Neuronal stem cell (in vitro differentiated cells): ENCODE measurements around the gene BRD3OS.

Experiments used
- DNase-seq: peaks from one replicate; pipeline ENCODE4 v3.0.0-alpha.2; 2013; ENCODE audit warnings: low spot score
- H2AFZ ChIP-seq: one replicate; pipeline ENCODE4 v1.6.1; 2013; ENCODE audit warnings: mild to moderate bottlenecking, low read length, inconsistent platforms
- H2AK5ac ChIP-seq: 2 replicates; pipeline ENCODE4 v1.6.1; 2013; ENCODE audit warnings: low read depth, mild to moderate bottlenecking, inconsistent platforms, low read length, moderate library complexity, mixed read lengths
- H2BK120ac ChIP-seq: 2 replicates; pipeline ENCODE4 v1.6.1; 2013; ENCODE audit warnings: low read depth, mild to moderate bottlenecking, inconsistent platforms, low read length, moderate library complexity, mixed read lengths
- H2BK12ac ChIP-seq: one replicate; pipeline ENCODE4 v1.6.1; 2013; ENCODE audit warnings: low read length, inconsistent platforms
- H2BK15ac ChIP-seq: 2 replicates; pipeline ENCODE4 v1.6.1; 2013; ENCODE audit warnings: mild to moderate bottlenecking, low read length, inconsistent platforms, mixed read lengths
- H2BK5ac ChIP-seq: one replicate; pipeline ENCODE4 v1.6.1; 2013; ENCODE audit warnings: inconsistent platforms, mild to moderate bottlenecking, low read length, moderate library complexity
- H3K14ac ChIP-seq: one replicate; pipeline ENCODE4 v1.6.1; 2013; ENCODE audit warnings: low read length, inconsistent platforms
- H3K18ac ChIP-seq: 2 replicates; pipeline ENCODE4 v1.6.1; 2013; ENCODE audit warnings: low read length, inconsistent platforms
- H3K23ac ChIP-seq: 2 replicates; pipeline ENCODE4 v1.6.1; 2013; ENCODE audit warnings: low read depth, mild to moderate bottlenecking, mixed read lengths, low read length, inconsistent platforms; ENCODE audit not compliant: poor library complexity
- H3K27ac ChIP-seq: replicated peaks from 3 replicates; pipeline ENCODE4 v1.5.1; 2013; ENCODE audit warnings: low read length, inconsistent platforms
- H3K27me3 ChIP-seq, 3 experiments: 2 replicates each; pipeline ENCODE4 v1.6.1; 2013; ENCODE audit warnings: low read length in 3 of 3, mild to moderate bottlenecking in 2 of 3, inconsistent platforms in 1 of 3, low read depth in 1 of 3, mixed read lengths in 1 of 3, moderate library complexity in 1 of 3; ENCODE audit not compliant: control insufficient read depth in 3 of 3, insufficient read depth in 3 of 3
- H3K36me3 ChIP-seq, 2 donors: replicated peaks in 1 of 2; 2 replicates each; pipeline ENCODE4 v1.6.1; 2013; ENCODE audit warnings: low read length in 2 of 2; ENCODE audit not compliant: control insufficient read depth in 2 of 2, insufficient read depth in 2 of 2
- H3K4ac ChIP-seq: 2 replicates; pipeline ENCODE4 v1.6.1; 2013; ENCODE audit warnings: inconsistent platforms, mild to moderate bottlenecking, low read length, moderate library complexity
- H3K4me1 ChIP-seq, 2 donors: 1 replicate in 1 of 2; 2 replicates in 1 of 2; pipeline ENCODE4 v1.6.1; 2013; ENCODE audit warnings: low read length in 2 of 2, low read depth in 1 of 2; ENCODE audit not compliant: control insufficient read depth in 2 of 2, insufficient read depth in 1 of 2
- H3K4me2 ChIP-seq: one replicate; pipeline ENCODE4 v1.6.1; 2013; ENCODE audit warnings: mild to moderate bottlenecking, low read length, inconsistent platforms; ENCODE audit not compliant: insufficient read depth, poor library complexity, severe bottlenecking
- H3K4me3 ChIP-seq, 2 donors: 2 replicates each; pipeline ENCODE4 v1.5.1; 2013; ENCODE audit warnings: low read length in 2 of 2, mild to moderate bottlenecking in 2 of 2, inconsistent platforms in 1 of 2, moderate library complexity in 1 of 2
- H3K79me1 ChIP-seq: one replicate; pipeline ENCODE4 v1.6.1; 2013; ENCODE audit warnings: low read depth, mild to moderate bottlenecking, inconsistent platforms, low read length, moderate library complexity
- H3K9ac ChIP-seq: one replicate; pipeline ENCODE4 v1.6.1; 2013; ENCODE audit warnings: mild to moderate bottlenecking, low read depth, low read length, inconsistent platforms; ENCODE audit not compliant: poor library complexity
- H3K9me3 ChIP-seq, 2 donors: replicated peaks in 1 of 2; 2 replicates each; pipeline versions ENCODE3 to v1.6.1; 2013; ENCODE audit warnings: low read length in 2 of 2, mild to moderate bottlenecking in 2 of 2, inconsistent platforms in 1 of 2, low read depth in 1 of 2, mixed read lengths in 1 of 2, moderate library complexity in 1 of 2; ENCODE audit not compliant: control insufficient read depth in 2 of 2, insufficient read depth in 1 of 2
- H4K8ac ChIP-seq: one replicate; pipeline ENCODE4 v1.6.1; 2013; ENCODE audit warnings: low read depth, mild to moderate bottlenecking, inconsistent platforms, low read length, moderate library complexity
- H4K91ac ChIP-seq: one replicate; pipeline ENCODE4 v1.6.1; 2013; ENCODE audit warnings: low read length, low read depth, mild to moderate bottlenecking, inconsistent platforms; ENCODE audit not compliant: poor library complexity
- WGBS, 2 donors: extraction: QIAGEN DNeasy Blood & Tissue Kit; methylation state at CpG; one replicate each; pipeline ENCODE4 v1.1.7; 2013; ENCODE audit warnings: missing lambda C conversion rate in 2 of 2, mixed read lengths in 1 of 2; ENCODE audit not compliant: insufficient read length in 2 of 2, insufficient replicate concordance in 1 of 2; ENCODE audit errors: extremely low coverage in 2 of 2; 5-methylcytosine and 5-hydroxymethylcytosine counted together

Gene BRD3OS

DNA sequence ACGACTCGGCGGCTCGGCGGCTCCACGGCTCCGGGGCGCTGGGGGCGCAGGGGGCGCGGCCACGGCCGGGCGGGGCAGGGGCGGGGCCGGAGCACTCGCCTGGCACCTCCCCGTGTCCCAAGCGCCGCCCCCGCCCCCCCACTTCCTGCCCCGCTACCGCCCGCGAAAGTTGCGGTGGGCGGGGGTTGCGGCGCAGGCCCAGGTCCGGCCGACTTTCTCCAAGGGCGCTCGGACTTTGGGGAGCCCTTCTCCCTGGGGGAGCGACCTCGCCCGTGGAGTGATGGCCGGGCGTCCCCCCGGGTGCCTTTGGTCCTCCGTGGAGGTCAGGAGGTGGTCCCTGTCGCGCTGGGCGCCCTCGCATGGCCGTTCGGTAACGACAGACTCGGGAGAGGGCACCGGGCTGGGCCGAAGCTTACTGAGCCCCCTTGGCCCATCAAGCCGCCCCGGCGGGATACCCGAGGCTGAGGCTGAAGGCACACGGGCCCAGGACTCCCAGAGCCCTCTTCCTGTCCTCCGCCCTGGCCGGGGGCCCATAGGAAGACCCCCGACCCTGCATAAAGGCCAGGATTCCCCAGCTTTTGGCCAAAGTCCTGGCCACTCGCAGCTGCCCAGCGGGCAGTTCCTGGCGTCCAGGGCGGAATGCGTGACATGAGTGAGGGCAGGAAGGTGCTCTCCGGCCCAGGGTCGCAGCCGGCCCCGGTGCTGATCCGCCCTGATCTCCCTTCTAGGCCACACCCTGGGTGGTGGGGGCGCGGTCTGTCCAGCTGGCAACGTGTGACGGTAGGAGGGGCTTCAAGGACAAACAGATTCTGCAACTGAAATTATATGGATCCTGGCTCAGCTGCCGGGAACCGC lies 32.3 kb upstream of the BRD3OS start:
- Histone ChIP-seq H3K27ac (peak overlapping the region; percentile 43), H3K79me1 (peaks cover 19% of the 10 kb centered on the region), H3K4me2 (peak overlapping the region; percentile 90), H3K36me3 (peaks cover under 1 to 3% of the 10 kb centered on the region in 2 donors), H2BK15ac (no peak overlapping the region), H2AFZ (peak overlapping the region; percentile 96), H3K4ac (peak overlapping the region; percentile 53), H3K4me1 (peaks cover 21 to 25% of the 10 kb centered on the region in 2 donors), H3K18ac (peak overlapping the region; percentile 98), H3K9me3 (no peaks in the 10 kb centered on the region), H2BK120ac (peak overlapping the region; percentile 87), H3K23ac (peak overlapping the region; percentile 44), H3K27me3 (no peaks in the 10 kb centered on the region), H2AK5ac (peak overlapping the region; percentile 100), H4K91ac (peak overlapping the region; percentile 92), H3K9ac (peak overlapping the region; percentile 90), H2BK12ac (peak overlapping the region; percentile 14), H2BK5ac (peak overlapping the region; percentile 71), H3K14ac (peak overlapping the region; percentile 75), H3K4me3 (peak overlapping the region; percentile 92 to 97), H4K8ac (no peak overlapping the region)
- DNase-seq = peak; percentile 70
- no CpG with 5 or more reads among the region's 74 CpGs for WGBS, 2 donors

GRCh38 chr9:133993635-133994253 lies 31.5 kb upstream of the BRD3OS start:
- no CpG with 5 or more reads among the region's 16 CpGs for WGBS, 2 donors
- H3K9ac ChIP-seq = peak overlapping the region; percentile 87
- H2AFZ ChIP-seq = peak overlapping the region; percentile 96
- peak overlapping the region; percentile 94 for H3K18ac ChIP-seq
- H3K4me2 ChIP-seq = peak overlapping the region; percentile 90
- peak overlapping the region; percentile 71 for H3K14ac ChIP-seq
- H4K91ac ChIP-seq = no peak overlapping the region
- peak overlapping the region; percentile 65 for H4K8ac ChIP-seq
- H3K36me3 ChIP-seq = peaks cover 0 to 3% of the 10 kb centered on the region in 2 donors
- no peaks in the 10 kb centered on the region for H3K27me3 ChIP-seq
- H3K4me3 ChIP-seq = peak overlapping the region; percentile 92 to 95
- no peak overlapping the region for H2BK120ac ChIP-seq
- peak overlapping the region; percentile 71 for H2BK5ac ChIP-seq
- DNase-seq = no peak
- H2BK15ac ChIP-seq = peak overlapping the region; percentile 96
- H2BK12ac ChIP-seq = peak overlapping the region; percentile 41
- peak overlapping the region; percentile 53 for H3K4ac ChIP-seq
- peaks cover 18% of the 10 kb centered on the region for H3K79me1 ChIP-seq
- H3K4me1 ChIP-seq = peaks cover 21 to 25% of the 10 kb centered on the region in 2 donors
- H3K9me3 ChIP-seq = no peaks in the 10 kb centered on the region
- H2AK5ac ChIP-seq = peak overlapping the region; percentile 100
- H3K23ac ChIP-seq = peak overlapping the region; percentile 65
- H3K27ac ChIP-seq = peak overlapping the region; percentile 28

GRCh38 chr9:133994353-133995011 lies 30.8 kb upstream of the BRD3OS start:
- H4K91ac ChIP-seq = no peak overlapping the region

More at GRCh38 chr9:133994353-133995011, 30.8 kb upstream of the BRD3OS start:
- WGBS, 2 donors = no CpG with 5 or more reads among the region's 11 CpGs
- H3K14ac ChIP-seq = no peak overlapping the region
- H4K8ac ChIP-seq = no peak overlapping the region
- H2BK12ac ChIP-seq = no peak overlapping the region
- H3K9me3 ChIP-seq = no peaks in the 10 kb centered on the region
- H3K27me3 ChIP-seq = no peaks in the 10 kb centered on the region
- H3K18ac ChIP-seq = peak overlapping the region; percentile 53
- H3K23ac ChIP-seq = no peak overlapping the region
- DNase-seq = peak; percentile 83
- H3K9ac ChIP-seq = no peak overlapping the region
- H3K4me2 ChIP-seq = no peak overlapping the region
- peak overlapping the region; percentile 96 for H2BK15ac ChIP-seq
- peak overlapping the region; percentile 30 for H2AK5ac ChIP-seq
- H3K27ac ChIP-seq = no peak overlapping the region
- H3K4me3 ChIP-seq = no peak overlapping the region
- H2BK120ac ChIP-seq = no peak overlapping the region
- no peak overlapping the region for H2AFZ ChIP-seq
- peaks cover 0 to 3% of the 10 kb centered on the region in 2 donors for H3K36me3 ChIP-seq
- peak overlapping the region; percentile 71 for H2BK5ac ChIP-seq
- no peak overlapping the region for H3K4ac ChIP-seq
- H3K4me1 ChIP-seq = peaks cover 21 to 25% of the 10 kb centered on the region in 2 donors
- H3K79me1 ChIP-seq = peaks cover 17% of the 10 kb centered on the region
